ENCODE data around the gene CAMK2A. TPM values are rescaled to one million over a fixed set of nuclear protein-coding genes. Genes with fewer than 3 reads are reported as not detected.
A peak's percentile ranks its signal among the peaks of the same experiment; 100 is the strongest.

Gene CAMK2A
- total RNA-seq, 1 experiment from 2014 or later = 0.13 TPM

GRCh38 chr5:150295741-150296486 is 6.3 kb upstream of the CAMK2A start:
- peaks cover 9% of the 10 kb centered on the region; the same call in 1 of the 2 replicates for H3F3A ChIP-seq (ENCODE audit: insufficient read depth, low read depth)
- ChIA-PET POLR2A (ENCODE audit: unreplicated experiment) (no interaction called here), CTCF (interaction anchor here (0.6 kb wide), 1 partner anchor 957 kb away, joined by 3 read pairs; no protein-coding TSS in a partner anchor)
- H4K20me1 ChIP-seq (ENCODE audit: insufficient read depth) = no peaks in the 10 kb centered on the region
- H3K4me2 ChIP-seq = no peak overlapping the region
- intact Hi-C loops (cut with micrococcal nuclease; ENCODE audit: unreplicated experiment) = no loop called here
- DNase-seq = no peak
- no peaks in the 10 kb centered on the region for H3K36me3 ChIP-seq (ENCODE audit: low read depth)
- no peak overlapping the region for H3K27ac ChIP-seq
- BruUV-seq (replicated peaks) = no TSS peak
- H3K9me2 ChIP-seq (ENCODE audit: insufficient read depth) = no peaks in the 10 kb centered on the region
- no peak overlapping the region for H2AFZ ChIP-seq
- peaks cover 11% of the 10 kb centered on the region for H3K4me1 ChIP-seq (replicated peaks; ENCODE audit: insufficient read depth)
- H3K9me3 ChIP-seq (ENCODE audit: insufficient read depth, low read depth) = no peaks in the 10 kb centered on the region
- H3K79me2 ChIP-seq (ENCODE audit: low read depth) = no peaks in the 10 kb centered on the region
- TF ChIP-seq CTCF (conservative IDR thresholded peaks at IDR 0.05) (no peak), EZH2 (IDR thresholded peaks at IDR 0.05; ENCODE audit: low read depth) (no peak)
- no peak overlapping the region for H3K4me3 ChIP-seq
- H3K27me3 ChIP-seq (ENCODE audit: insufficient read depth, low read depth) = no peaks in the 10 kb centered on the region

GRCh38 chr5:150295172-150295634 is 5.6 kb upstream of the CAMK2A start:
- Histone ChIP-seq H3K9me3 (ENCODE audit: insufficient read depth, low read depth) (no peaks in the 10 kb centered on the region), H3K79me2 (ENCODE audit: low read depth) (no peaks in the 10 kb centered on the region), H3K27me3 (ENCODE audit: insufficient read depth, low read depth) (0 out of 2 replicates have a peak, but pooled peaks cover under 1% of the 10 kb centered on the region), H3K4me2 (peak overlapping the region; percentile 39; the same call in 1 of the 2 replicates), H3K27ac (no peak overlapping the region), H3K9me2 (ENCODE audit: insufficient read depth) (no peaks in the 10 kb centered on the region), H3K36me3 (ENCODE audit: low read depth) (no peaks in the 10 kb centered on the region), H4K20me1 (ENCODE audit: insufficient read depth) (no peaks in the 10 kb centered on the region), H3K4me1 (replicated peaks; ENCODE audit: insufficient read depth) (peaks cover 11% of the 10 kb centered on the region), H3F3A (ENCODE audit: insufficient read depth, low read depth) (peaks cover 9% of the 10 kb centered on the region; the same call in 1 of the 2 replicates), H2AFZ (no peak overlapping the region), H3K4me3 (no peak overlapping the region)
- TF ChIP-seq EZH2 (IDR thresholded peaks at IDR 0.05; ENCODE audit: low read depth) = no peak
- TF ChIP-seq CTCF (conservative IDR thresholded peaks at IDR 0.05) = no peak
- ChIA-PET CTCF (interaction anchor here (0.5 to 0.6 kb wide), 2 partner anchors 10 to 957 kb away, joined by 3 read pairs; no protein-coding TSS in a partner anchor), POLR2A (ENCODE audit: unreplicated experiment) (interaction anchor here (0.5 kb wide), 1 partner anchor 629 kb away, joined by 4 read pairs; no protein-coding TSS in a partner anchor)
- DNase-seq = peak; percentile 49 to 83
- BruUV-seq (replicated peaks) = no TSS peak
- intact Hi-C loops (cut with micrococcal nuclease; ENCODE audit: unreplicated experiment) = no loop called here

GRCh38 chr5:150294551-150295071 is 5.0 kb upstream of the CAMK2A start:
- intact Hi-C loops (cut with micrococcal nuclease; ENCODE audit: unreplicated experiment) = no loop called here
- CTCF ChIA-PET = interaction anchor here (0.5 kb wide), 1 partner anchor 11 kb away, joined by 3 read pairs; no protein-coding TSS in a partner anchor
- no peak for DNase-seq

More at GRCh38 chr5:150294551-150295071, 5.0 kb upstream of the CAMK2A start:
- Histone ChIP-seq H3K4me2 (peak overlapping the region; percentile 39; the same call in 1 of the 2 replicates), H3K79me2 (ENCODE audit: low read depth) (no peaks in the 10 kb centered on the region), H3F3A (ENCODE audit: insufficient read depth, low read depth) (peaks cover 9% of the 10 kb centered on the region; the same call in 1 of the 2 replicates), H3K27me3 (ENCODE audit: insufficient read depth, low read depth) (0 out of 2 replicates have a peak, but pooled peaks cover 6% of the 10 kb centered on the region), H3K27ac (no peak overlapping the region), H3K4me3 (no peak overlapping the region), H4K20me1 (ENCODE audit: insufficient read depth) (no peaks in the 10 kb centered on the region), H3K9me3 (ENCODE audit: insufficient read depth, low read depth) (no peaks in the 10 kb centered on the region), H3K9me2 (ENCODE audit: insufficient read depth) (no peaks in the 10 kb centered on the region), H3K4me1 (replicated peaks; ENCODE audit: insufficient read depth) (peaks cover 11% of the 10 kb centered on the region), H3K36me3 (ENCODE audit: low read depth) (no peaks in the 10 kb centered on the region), H2AFZ (no peak overlapping the region)
- TF ChIP-seq EZH2 (IDR thresholded peaks at IDR 0.05; ENCODE audit: low read depth) (no peak), CTCF (conservative IDR thresholded peaks at IDR 0.05) (no peak)
- no TSS peak for BruUV-seq (replicated peaks)
- POLR2A ChIA-PET (ENCODE audit: unreplicated experiment) = interaction anchor here (0.5 kb wide), 1 partner anchor 628 kb away, joined by 4 read pairs; no protein-coding TSS in a partner anchor
